ENCODE measurements around the gene HRH1.

GRCh38 chr3:11198070-11198469, 43.8 kb downstream of the HRH1 start:
- TF ChIP-seq POLR2A (IDR thresholded peaks at IDR 0.05; ENCODE audit: low read length) (no peak), GATA1 (IDR thresholded peaks at IDR 0.05; ENCODE audit: low read depth, low read length) (no peak)

Measured in erythroblast (primary cell).